DMS53 (cell line): ENCODE results near the gene NSF.
A peak's percentile ranks its signal among the peaks of the same experiment; 100 is the strongest.
"Not testable (repeated sequence)": the region's sequence is repeated elsewhere in the genome, so short reads cannot be mapped to it uniquely, and the experiment has no call there.

Source experiments
- DNase-seq: peaks from one replicate; lab custom pipeline; 2025; lab: John Stamatoyannopoulos, UW

The NSF gene

DNA sequence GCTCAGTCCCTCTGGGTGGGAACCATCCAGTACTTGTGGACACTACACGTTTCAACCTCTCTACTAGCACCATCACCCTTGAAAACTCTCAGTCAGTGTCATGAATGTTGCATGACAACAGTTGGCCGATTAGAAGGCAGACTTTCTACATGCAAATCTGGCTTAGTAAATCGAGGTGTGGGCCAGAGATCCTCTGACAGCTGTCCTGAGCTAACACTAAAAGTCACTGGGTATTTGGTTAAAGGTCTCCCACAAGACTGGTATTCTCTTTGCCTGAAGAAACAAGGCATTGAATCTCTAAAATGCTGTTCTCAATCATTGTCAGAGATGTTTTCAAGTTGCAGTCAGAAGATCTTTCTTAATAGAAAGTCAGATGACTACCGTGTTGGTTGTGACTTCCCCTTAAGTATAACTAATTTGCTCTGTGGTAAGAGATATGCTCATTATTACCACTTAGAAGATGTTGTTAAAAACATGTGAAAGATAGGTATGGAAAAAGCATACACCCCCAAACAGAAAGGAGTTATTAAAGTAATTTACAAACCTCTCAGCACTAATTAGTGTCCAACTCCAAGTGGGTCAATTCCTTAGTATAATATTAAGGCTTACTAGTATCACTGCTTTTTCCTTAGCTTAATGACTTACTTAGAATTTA, 165.7 kb downstream of the NSF start:
- DNase-seq = no peak

DNA sequence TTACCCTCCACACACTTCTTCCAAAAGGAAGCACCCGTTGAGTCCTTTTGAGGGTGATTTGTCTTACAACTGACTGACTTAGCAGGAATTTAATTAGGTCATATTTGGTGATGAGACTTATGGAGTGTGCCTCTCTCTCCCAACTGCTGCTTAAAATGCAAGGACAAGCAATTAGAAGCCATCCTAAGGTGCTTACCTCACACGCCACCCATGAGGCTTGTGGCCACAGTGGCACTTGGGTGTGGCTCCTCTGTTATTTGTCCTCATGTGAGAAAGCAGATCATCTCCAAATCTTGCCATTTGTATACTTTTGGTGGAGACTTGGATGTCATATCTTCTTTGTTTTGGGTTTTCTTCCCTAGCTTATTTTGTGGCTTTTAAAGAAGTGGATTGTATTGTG, 166.4 kb downstream of the NSF start:
- no peak for DNase-seq

DNA sequence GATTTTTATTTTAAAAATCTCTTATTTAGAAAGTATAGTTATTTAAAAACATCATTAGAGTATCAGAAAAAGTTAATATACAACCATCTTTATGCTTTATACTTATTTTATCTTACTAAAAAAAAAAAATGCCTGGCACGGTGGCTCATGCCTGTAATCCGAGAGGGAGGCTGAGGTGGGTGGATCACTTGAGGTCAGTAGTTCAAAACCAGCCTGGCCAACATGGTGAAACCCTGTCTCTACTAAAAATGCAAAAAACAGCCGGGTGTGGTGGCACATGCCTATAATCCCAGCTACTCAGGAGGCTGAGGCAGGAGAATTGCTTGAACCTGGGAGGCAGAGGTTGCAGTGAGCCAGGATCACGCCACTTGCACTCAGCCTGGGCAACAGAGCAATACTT, 167.1 kb downstream of the NSF start:
- not testable (repeated sequence) for DNase-seq

DNA sequence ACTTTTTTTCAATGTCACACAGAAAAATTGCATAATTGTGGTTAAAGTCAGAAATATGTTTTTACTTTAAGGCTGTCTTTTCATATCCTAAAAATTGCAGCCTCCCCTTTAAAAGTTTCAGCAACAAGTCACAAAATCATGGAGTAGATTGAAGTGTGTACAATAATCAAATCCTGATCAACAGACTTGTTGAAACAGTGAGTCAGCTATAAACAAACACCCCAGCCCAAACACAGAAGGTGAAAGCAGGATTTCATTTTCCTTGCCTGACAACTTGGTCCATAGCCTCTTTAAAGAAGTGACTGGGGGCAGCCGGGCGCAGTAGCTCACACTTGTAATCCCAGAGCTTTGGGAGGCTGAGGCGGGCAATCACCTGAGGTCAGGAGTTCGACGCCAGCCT, 168.1 kb downstream of the NSF start:
- peak; percentile 90 for DNase-seq

DNA sequence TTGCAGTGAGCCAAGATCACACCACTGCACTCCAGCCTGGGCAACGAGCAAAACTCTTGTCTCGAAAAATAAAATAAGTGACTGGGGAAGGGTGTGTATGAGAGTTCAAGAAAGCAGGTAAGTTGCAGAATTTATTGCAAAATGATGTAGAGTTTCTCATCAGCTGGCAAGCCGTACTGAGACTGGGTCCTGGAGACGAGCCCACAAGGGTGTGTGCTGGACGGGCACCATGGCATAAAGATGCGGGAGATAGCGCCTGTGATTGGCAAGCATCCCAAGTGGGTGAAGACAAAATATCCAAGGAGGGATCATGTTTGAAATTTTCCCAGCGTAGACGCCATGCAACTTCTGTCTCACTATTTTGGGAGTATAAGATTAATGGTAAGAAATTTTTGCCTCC, 168.7 kb downstream of the NSF start:
- no peak for DNase-seq

DNA sequence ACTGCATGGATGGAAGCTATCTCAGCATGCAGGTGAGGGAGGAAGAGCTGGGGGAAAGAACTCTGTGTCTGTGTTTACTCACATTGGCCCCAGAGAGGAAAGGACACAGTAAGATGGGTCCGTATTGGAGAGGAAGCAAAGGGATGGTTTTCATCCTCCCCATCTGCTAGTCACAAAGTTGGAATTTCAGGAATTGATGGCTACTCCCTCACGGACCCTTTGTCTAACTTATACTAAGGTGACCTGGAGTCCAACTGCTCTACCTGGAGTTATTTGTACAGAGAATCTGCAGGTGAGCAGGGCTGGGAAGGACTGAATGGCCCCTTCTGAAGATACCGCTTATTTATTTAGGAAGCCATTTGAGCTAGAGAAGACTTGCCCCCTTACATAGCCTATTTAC, 172.9 kb downstream of the NSF start:
- DNase-seq = no peak

DNA sequence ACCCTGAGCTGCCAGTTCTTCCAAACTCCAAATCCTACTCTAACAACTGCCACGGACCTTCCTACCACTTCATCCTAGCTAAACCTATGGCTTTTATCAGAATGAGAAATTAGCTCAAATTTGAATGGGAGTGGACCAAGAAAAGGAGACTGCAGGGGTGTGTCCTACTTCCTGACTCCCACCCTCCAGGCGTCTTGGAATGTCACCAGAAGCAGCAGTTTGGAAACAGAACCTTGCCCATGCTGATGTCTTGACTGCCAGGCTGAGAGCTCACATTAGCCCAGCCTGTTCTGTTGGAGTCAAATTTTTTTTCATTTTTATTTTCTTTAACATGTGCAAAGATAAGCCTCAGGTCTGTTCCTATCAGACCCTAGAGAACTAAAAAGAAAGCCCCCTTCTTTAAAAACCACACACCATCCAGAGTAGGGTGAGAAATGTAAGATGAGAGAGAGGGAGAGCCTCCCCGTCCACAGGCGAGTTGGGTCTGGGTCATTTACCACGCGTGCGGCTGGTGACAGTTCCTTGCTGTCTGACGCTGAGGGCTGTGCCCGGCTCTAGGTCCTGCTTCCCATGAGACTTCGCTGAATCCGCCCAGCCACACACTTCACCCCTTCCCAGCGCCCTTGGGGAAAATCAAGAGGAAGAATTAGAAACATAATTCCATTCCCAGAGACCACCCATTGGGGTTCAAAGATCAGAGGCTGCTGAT, 173.7 kb downstream of the NSF start:
- DNase-seq = no peak

DNA sequence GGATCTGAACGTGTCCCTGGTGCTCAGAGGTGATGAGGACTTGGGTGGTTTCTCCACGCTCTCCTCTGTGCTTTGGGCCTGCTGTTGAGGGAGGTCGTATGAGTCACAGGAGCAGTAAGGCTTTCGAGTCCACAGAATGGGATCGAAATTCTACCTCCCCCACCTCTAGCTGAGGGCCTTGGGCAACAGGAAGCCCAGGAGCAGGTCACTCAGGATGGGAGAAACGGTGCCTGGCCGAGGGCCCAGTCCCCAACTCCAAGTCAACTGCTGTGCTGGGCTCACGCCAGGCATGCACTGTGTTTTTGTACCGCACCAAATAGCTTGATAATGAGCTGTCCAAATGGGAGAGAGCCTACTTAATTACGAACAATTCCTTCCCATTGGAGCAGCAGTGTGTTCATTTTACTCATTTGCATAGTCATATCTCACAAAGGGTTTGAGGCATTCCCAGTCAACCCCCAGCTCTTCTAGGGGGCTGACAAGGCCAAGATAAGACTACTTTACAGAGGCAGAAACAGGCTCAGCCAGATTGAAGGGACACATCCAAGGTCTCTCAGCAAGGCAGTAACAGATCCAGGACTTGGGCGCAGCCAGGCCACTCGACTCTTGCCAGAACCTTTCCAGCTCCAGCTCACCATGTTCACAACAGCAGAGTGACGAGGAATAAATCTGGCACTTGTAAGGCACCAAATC, 174.4 kb downstream of the NSF start:
- no peak for DNase-seq

DNA sequence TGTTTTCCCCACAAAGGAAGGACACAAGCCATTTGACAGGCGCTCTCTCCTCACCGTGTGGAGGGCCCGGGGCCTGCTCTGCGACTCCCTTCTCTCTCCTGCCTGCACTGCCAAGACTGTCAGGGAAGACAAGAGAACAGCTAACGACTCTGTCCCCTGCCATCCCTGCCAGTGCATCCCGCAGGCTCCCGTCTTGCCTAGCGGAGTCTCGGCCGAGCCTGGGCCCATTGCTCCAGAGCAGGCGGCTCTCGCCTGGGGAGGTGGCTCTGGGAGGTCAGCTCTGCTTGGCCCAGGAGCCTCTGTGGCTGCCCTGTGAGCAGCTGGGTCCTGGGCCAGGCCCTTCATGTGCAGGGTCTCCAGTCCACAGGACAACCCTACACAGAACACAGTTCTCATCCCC, 175.0 kb downstream of the NSF start:
- no peak for DNase-seq

DNA sequence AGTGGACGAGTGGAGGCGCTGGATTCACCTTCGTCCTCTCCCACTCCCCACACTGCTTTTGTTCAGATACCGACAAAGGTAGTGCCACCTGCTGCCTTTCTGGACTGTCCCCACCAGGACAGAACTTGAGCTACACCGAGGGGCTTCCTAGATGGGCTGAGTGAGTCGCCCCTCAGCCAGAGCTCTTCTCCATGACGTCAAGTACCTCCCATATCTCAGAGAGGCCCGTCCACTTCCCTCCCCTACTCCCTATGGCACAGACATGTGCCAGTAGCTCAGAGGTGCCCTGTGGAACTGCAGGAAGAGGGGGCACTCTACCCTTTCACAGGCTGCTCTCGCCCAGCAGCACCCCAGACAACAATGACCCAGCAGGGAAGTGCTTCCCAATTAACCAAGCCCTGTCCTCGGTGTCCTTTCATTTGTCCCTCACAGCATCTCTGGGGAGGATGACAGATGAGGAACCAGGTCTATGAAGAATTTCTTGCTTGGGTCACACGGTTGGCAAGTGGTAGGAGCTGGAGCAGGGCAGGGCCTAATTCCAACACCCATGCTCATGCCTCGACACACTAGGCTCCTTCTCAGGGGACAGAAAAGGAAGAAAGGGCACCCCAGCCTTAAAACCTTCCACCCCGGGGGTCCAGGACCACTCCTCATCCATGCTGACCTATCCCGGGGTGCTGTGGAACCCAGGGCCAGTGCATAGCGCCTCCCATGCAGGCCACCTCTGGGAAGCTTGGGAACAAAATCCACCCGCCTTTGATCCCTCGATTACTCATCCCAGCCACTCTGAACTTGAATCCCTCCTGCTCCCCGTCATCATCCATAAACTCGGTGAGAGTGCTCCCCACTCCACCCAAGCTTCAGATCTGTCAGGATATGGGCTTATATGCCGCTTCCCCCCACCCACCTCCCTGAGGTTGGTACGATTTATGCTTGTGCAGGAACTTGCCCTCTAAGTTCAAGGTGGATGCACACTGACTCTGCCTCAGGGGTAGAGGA, 176.3 kb downstream of the NSF start:
- no peak for DNase-seq

DNA sequence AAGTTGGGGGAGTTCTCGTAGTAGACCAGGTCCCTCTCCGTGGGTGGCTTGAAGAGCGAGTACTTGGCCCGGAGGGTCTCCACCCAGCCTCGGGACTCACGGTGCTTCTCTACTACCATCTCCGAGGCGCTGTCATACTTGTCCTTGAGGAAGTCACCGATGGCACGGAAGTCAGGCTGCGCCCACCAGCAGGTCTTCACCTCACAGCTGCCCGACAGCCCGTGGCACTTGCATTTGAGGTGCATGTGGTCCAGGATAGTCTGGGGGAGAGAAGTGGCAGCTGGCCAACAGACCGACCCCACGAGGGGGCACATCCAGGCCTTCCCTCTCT, 178.0 kb downstream of the NSF start:
- no peak for DNase-seq

DNA sequence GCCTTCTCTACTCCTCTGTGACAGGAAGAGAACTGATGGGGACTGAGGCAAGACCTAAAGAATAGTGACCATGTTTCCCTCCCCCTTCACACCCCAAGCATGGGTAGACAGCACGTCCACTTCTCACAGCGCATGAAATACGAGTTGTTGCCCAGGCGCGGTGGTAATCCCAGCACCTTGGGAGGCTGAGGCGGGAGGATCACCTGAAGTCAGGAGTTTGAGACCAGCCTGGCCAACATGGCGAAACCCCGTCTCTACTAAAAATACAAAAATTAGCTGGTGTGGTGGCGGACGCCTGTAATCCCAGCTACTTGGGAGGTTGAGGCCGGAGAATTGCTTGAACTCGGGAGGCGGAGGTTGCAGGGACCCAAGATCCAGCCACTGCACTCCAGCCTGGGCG, 178.4 kb downstream of the NSF start:
- DNase-seq = not testable (repeated sequence)

DNA sequence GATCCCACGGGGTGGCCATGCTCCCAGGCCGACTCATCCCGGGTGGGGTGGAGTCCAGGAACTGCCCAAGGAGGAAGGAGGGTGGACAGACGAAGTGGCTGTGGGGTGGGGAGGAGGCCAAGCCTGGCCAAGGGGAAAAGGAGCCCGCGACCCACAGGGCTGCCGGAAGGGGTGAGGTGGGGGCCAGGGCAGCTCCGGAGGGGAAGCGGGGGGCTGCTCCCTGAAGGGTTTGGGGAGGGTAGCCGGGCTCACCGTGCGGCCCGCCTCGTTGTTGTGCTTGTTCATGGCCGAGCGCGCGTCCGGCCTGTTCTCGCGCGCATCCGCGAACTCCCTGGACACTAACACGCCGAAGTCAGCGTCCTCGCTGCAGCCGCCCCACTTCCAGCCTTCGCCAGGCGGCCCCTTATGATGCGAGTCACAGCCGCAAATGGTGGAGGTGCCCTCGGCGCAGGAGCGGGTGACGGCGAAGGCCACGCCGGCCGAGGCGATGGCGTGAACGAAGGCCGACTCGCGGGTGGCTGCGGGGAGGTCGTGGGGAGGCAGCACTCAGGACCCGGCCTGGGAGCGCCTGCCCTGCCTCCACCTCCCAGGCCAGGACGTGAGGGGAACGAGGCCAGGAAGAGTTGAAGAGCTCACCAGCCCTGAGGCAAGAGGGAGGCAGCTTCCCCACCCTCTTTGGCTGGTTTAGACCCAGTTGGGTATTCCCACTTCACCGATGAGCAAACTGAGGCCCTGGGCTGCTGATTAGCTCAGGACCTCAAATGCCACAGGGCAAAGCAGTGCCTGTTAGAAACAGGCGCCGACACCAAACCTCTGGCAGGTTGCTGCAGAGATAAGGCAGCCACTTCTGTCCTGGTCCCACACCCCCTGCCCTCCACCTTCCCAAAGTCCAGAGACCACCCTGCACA, 179.3 kb downstream of the NSF start:
- DNase-seq = no peak

DNA sequence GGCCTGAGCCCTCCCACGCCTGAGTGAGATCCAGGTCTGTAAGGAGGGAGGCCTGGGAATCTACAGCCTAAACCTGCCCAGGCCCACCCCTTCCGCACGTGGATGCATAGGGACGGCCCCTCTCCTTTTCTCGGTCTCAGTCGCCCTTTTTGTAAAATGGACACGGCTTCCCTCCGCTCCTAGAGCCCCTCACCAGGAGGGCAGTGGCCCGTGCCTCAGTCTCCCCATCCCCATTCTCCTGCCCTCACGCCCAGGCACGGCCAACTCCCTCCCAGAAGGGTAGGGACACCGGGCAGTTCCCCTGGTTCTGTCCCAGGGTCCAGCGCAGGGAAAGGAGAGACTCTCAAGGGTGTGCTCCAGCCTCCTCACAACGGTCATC, 180.0 kb downstream of the NSF start:
- no peak for DNase-seq

DNA sequence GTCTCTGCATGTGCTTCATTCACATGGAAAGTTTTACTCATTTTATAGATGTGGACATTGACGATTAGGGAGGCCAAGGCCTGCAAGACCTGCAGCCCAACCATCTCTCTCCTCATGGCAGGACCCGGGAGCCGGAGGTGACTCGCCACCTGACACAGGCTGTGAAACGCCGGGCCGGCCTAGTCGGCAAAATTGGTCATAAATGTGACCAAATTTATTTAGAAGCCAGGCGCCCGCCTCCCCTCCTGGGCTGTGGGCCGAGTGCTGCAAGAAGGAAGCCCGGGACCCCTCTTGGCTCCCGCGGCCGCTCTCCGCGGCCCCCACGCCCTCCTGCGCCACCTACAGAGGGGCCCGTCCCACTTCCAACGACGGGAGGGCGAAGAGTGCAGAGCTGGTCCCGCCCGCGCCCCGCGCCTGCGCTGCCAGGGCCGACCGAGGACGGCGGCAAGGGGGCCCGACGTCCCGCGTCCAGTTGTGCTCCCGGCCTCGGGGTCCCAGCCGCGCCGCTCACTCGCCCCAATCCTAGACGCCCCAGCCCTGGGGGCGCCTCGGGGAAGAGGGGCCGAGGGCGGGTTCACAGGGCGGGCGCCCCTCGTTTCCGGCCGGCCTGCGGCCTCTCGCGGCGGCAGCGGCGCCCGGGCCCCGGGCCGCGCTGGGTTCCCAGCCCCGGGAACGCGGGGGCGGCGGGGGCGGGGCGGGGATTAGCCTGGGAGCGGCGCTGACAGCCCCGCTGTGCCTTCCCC, 180.5 kb downstream of the NSF start:
- DNase-seq = peak; percentile 87

DNA sequence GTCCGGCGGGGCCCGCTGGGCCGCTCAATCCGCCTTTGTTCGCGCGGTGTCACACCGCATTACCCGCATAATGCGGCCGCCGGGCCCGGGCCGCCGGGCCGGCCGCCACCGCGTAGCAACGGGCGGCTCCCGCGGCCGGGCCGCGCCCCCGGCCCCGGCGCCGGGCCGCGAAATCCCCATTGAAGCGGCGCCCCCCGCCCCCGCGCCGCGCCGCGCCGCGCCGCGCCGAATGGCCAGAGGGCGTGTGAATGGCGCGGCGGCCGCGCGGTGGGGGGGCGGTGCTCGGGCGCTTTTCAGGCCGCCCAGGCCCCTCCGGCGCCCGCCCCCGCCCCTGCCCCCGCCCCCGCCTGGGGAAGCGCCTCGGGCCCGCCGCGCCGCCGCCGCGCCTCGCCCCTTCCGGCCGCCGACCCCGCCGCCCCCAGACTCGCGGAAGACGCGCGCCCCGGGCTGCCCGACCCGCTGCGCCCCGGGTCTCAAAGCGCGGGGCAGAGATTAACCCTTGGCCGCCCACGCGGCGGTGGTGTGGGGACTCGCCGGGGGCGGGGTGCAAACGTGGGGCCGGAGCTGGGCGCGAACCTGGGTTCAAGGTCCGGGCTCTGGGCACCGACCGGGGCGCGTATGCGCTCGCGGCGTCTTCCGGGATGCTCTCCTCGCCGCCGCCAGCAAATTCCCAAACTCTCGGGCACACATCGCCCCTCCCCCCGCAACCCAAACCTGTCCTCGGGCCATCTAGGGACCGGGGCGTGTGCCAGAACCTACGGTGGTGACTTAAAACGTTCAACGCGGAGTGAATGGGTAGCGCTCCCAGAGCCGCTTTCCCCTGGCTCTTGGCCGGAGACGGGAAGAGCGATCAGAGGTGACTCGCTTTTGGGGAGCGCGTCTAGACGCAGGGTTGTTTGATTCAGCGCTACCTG, 181.3 kb downstream of the NSF start:
- peak; percentile 80 for DNase-seq

DNA sequence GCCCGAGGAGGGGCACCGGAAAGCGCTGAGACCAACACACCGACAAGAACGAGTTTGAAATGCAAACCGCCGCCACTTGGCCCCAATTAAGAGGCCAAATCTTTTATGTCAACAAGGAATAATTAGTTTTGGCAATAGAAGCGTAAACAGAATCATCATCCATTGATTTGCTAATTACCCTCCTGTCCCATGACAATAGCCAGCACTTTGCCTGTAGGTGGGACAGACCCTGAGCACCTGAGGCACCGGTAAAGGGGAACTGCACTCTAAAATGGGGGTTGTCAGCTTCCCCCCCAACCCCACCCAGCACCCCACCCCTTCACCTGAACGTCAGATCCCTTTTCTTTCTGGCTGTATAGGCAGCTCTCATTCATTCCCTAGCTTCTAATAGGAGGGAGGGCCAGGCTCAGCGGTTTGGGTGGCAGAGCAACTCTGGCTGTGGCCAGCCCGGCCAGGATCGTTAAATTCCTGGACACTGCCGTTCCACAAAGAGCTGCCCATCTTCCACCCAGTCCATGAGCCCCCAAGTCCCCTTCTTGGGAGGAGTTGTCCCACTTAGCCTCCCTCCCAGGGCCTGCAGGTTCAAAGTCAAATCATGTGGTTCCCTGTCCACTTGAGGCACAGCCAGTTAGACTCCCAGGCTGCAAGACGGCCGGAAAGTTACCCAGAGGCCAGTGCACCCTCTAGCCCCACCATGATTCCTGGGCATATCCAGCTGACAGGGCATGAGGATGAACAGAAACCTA, 182.2 kb downstream of the NSF start:
- DNase-seq = peak; percentile 46

DNA sequence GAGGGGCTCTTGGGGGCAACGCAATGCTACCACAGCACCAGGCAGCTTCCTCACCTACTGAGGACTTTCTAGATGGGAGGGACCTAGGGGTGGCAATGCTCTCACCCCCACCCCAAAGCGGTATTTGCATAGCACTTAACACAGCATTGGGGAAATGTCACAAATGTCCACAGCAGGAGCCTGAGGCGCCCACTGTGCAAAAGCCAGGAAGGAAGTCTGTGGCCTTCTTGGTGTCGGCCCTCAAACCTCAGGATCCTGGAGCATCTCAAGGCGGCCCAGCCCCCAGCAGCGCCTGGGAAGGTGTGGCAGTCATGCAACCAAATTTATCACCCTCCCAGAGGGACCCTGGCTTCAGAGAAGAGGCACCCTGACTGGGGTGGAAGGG, 182.7 kb downstream of the NSF start:
- no peak for DNase-seq

DNA sequence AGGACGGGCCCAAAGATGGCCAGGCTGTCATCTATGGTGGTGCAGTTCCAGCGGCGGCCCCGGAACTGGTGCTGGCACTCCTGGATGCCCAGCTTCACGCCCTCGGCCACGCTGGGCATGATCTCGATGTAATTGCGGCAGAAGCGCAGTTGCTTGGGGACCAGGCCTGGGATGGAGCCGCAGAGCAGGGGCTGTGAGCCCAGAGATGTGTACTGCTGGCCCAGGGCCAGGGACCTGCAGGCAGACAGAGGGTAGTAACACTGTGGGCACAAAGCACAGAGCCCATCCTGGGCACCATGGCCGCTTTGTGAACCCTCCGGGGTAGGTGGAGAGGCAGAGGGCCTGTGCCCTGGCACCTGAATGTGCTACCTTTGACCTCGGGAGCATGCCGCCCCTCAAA, 183.2 kb downstream of the NSF start:
- no peak for DNase-seq
